HG02588 (cell line): Measurements from ENCODE around the gene PRKAR1A.
"Not testable (repeated sequence)": the region's sequence is repeated elsewhere in the genome, so short reads cannot be mapped to it uniquely, and the experiment has no call there.

Source experiments
- ATAC-seq: cut with Tn5 transposase; IDR thresholded peaks from one replicate; pipeline ENCODE4 v1.9.1; 2021; ENCODE audit warnings: mild to moderate bottlenecking, moderate library complexity; ENCODE audit not compliant: unreplicated experiment

PRKAR1A gene

DNA sequence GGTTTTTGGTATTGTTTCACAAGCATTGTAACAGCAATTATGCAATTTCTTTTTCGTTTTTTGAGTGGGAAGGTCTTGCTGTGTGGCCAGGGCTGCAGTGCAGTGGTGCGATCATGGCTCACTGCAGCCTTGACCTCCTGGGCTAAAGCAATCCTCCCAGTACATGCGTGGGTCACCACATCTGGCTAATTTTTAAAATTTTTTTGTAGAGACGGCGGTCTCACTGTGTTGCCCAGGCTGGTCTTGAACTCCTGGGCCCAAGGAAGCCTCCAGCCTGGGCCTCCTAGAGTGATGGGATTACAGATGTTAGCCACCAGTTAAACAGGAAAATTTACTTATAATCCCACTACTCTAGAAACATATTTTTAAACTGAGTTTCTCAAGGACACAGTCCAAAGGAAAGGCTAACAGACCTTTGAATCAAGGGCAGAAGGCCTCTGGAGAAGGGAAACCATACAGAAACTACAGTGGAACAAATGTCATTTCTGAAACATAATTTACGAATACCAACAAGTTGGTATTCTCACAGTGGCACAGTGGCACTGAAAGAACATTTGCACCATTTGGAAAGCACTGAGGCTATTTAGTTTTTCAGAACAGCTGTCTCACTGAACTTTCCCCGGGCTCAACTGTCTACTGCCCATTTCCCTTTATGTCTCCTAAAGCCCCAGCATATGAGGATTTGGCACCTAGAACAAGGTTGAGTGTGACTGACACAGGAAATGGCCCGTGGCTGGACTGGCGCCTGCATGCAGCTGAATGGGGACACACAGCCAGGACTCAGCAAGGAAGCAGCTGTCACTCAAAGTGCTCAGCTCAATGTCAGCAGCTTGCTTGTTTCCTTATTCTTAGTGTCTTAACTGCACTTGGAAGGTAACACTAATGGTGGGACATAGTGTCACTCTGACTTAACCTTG is 2.8 kb upstream of the PRKAR1A start:
- no peak for ATAC-seq

DNA sequence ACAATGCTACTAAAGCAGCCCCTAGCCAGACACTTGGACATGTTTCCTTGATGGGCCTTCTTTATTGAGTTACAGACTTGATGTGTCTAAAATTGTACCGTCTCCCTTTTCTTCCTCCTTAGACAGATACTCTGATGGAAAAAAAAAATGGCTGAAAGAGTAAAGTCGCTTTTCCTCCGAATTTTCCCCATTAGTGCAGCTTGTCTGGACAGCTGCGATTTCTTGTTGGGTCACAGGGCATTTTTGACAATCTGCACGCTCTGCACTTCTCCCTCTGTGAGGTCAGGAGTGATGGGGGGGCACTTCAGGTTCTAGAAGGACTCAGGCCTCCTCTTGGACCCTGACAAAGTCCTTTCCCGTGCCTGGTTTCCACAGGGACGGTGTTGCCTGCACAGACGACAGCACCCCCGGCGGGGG is 968 bp upstream of the PRKAR1A start:
- ATAC-seq: no peak

DNA sequence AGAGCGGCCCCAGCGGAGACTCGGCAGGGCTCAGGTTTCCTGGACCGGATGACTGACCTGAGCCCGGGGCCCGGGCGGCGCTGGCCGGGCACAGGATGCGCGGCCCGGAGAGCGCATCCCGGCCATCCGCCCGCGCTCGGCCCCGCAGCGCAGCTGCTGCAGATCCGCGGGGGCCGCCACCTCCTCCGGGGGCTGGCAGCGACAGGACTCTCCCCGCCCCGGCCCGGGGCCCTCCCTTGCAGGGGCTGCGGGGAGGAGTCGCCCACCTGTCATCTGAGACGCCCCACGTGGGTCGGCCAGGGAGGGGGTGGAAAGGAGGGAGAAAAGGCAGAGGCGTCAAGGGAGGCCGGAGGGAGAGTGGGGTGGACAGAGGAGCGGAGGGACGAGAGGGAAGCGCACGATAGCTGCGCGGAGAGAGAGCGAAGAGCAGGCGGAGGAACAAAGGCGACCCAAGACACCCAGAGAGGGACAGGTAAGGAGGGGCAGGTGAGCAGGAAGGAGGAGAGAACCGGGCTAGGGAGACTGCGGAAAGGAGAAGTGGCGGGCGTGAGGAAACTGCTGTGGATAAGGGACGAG is 471 bp upstream of the PRKAR1A start:
- ATAC-seq: peak; percentile 45

DNA sequence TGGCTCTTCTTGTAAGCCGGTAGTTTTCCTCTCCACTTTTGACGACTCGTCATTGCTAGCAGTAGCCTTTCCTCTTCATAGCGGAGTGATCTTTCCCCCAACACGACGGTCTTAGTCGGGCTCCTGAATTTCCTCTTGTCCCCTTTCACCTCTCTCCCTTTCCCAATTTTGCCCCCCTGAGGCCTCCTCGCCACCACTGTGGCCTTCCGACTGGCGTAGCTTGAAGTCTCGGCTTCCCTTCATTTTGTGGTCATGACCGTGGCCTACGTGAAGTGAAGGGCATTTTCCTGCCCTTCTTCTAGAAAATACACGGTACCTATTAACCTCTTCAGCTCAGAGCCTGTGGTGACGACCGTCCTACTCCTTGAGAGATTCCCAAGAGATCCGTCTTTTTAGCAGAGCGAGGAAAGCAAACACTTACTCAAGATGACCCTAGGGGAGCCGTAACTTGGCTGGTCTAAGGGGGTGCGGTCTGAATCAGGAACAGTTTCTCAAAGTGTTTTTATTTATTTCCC is 787 bp downstream of the PRKAR1A start:
- no peak for ATAC-seq

DNA sequence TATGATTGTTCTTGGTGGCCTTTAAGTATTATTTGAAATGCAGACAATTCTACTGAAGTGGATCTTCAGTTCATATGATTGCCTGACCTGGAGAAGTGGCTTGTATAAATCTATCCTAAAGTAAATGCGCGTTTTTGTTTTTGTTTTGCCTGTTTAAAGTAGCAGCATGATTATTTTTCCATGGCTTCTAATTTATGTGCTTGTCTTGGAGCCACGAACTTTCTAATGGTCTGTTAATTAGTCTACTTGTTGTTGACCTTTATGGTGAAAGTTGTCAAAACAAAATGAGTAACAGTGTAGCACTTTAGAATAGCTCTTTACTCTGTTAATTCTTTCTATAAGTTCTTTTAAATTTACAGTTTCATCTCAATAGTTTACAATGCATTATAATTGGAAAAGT is 1.7 kb downstream of the PRKAR1A start:
- ATAC-seq: no peak

DNA sequence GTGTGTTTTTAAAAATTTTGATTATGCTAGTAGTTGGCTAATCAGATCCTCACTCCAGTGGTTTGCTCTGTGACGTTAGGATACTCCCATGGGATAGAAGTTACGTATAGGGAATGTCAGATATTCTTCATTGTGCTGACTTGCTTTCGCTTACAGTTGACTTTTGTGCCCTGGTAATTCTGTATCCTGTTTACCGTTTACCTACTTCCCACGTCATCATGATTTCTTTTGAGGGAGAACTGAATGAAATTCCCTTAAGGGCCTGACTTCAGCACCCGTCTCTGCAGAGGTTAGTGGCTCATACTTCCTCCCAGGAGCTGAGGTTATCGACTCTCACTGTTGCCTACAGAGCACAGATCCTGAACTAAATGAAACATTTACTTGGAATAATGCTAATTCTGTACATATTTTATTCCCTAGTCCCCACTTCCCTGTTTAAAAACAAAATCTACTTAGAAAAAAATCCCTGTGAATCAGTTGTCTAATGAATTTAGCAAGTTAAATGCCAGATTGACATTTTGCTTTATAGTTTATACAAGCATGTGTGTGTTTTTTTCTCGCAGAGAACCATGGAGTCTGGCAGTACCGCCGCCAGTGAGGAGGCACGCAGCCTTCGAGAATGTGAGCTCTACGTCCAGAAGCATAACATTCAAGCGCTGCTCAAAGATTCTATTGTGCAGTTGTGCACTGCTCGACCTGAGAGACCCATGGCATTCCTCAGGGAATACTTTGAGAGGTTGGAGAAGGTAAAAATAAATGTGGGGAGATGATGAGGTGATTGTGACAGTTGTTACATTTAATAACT is 2.8 kb downstream of the PRKAR1A start:
- no peak for ATAC-seq

DNA sequence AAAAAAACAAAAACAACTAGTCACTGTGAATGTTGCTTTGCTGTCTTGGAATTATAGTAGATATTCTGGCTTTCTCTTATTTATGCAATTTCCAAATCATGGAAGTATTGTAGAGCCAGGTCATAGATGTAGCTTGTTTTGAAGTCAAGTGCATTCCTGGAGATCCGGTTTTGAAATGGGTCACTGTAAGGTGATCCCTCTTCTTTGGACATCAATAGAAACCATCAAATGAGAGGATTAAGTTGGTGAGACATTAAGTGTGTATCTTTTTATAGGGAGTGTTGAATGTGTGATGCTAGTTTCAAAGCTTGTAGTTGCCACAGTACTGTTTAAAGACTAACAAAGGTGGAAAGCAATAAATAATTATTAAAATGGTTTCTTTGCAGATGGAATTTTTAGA is 4.5 kb downstream of the PRKAR1A start:
- no peak for ATAC-seq

DNA sequence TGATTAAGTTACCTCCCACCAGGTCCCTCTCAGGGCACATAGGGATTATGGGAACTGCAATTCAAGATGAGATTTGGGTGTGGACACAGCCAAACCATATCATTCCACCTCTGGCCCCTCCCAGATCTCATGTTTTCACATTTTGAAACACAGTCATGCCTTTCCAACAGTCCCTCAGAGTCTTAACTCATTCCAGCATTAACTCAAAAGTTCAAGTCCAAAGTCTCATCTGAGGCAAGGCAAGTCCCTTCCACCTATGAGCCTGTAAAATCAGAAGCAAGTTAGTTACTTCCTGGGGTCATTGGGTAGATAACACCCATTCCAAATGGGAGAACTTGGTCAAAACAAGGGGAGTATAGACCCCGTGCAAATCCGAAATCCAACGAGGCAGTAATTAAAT is 5.4 kb downstream of the PRKAR1A start:
- not testable (repeated sequence) for ATAC-seq

DNA sequence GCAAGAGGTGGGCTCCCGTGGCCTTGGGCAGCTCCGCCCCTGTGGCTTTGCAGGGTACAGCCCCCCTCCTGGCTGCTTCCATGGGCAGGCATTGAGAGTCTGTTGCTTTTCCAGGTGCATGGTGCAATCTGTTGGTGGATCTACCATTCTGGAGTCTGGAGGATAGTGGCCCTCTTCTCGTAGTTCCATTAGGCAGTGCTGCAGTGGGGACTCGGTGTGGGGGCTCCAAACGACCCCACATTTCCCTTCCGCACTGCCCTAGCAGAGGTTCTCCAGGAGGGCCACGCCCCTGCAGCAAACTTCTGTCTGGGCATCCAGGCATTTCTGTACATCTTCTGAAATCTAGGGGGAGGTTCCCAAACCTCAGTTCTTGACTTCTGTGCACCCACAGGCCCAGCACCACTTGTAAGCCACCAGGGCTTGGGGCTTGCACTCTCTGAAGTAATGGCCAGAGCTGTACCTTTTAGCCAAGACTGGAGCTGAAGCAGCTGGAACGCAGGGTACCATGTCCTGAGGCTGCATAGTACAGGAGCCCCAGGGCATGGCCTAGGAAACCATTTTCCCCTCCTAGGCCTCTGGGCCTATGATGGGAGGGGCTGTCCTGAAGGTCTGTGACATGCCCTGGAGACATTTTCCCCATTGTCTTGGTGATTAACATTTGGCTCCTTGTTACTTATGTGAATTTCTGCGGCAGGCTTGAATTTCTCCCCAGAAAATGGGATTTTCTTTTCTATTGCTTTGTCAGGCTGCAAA is 6.0 kb downstream of the PRKAR1A start:
- no peak for ATAC-seq

DNA sequence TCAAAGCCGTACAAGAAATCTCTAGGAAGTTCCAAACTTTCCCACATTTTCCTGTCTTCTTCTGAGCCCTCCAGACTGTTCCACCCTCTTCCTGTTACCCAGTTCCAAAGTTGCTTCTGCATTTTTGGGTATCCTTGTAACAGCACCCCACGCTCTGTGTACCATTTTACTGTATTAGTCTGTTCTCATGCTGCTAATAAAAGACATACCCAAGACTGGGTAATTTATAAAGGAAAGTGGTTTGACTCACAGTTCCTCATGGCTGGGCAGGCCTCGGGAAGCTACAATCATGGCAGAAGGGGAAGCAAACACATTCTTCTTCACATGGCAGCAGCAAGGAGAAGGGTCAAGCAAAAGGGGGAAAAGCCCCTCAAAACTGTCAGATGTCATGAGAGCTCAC is 6.8 kb downstream of the PRKAR1A start:
- ATAC-seq: not testable (repeated sequence)

DNA sequence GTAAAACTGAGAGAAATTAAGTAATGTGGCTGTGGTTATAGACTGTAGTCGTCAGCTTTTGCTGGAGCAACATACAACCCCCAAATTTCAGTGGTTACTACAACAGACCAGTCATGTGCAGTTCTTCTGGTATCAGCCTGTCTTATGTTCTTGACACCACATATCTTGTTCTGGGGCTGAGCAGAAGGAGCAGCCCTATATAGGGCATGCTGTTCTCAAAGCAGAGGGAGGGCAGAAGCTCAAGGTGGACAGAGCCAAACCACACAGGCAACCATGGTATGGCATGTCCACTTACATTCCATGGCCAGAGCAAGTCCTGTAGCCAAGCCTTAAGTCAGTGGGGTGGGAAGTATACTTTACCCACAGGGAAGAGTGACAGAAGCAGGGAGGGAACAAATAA is 7.7 kb downstream of the PRKAR1A start:
- no peak for ATAC-seq

DNA sequence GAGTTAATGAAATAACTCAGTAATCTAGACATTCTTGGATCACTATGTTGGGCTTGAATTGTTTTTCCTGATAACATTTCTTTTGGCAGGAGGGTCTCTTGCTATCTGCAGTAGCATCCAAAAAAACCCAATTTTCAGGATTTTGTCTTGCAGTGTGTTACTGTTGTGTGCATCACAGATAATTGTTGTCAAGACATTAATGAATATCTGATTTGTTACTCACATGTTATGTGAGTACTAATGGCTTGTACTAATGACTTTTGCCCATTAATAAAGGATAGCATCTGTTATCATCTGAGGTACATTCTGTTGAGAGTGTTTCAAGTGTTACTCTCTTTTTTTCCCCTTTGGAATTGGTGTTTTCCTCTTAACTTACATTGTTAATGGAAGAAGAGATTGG is 10.0 kb downstream of the PRKAR1A start:
- ATAC-seq: no peak

DNA sequence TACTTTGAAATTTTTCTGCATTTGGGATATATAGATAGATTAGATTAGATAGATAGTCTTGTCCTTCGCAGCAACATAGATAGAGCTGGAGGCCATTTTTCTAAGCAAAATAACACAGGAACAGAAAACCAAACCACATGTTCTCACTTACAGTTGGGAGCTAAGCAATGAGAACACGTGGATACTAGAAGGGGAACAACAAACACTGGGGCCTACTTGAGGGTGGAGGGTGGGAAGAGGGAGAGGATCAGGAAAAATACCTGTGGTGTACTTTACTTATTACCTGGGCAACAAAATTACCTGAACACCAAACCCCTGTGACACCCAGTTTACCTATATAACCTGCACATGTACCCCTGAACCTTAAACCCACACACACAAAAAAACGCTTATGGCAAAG is 14.3 kb downstream of the PRKAR1A start:
- ATAC-seq: no peak

DNA sequence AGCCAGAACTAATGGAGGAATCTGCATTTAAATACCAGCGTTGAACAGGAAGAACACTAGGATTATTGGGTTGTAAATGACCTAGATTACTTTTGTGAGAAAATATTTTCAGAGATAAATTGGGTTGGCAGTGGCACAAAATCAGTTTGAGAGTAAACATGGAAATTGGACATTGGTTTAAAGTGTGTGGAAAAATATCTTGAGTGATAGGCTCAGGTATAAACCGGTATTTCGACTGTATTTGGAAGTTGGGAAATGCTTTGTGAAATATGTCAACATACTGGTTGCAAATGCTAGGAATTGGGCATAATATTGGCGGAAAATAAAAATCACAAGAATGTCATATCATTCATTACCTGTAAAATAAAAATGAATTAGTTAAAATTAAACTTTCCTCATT is 15.1 kb downstream of the PRKAR1A start:
- no peak for ATAC-seq

DNA sequence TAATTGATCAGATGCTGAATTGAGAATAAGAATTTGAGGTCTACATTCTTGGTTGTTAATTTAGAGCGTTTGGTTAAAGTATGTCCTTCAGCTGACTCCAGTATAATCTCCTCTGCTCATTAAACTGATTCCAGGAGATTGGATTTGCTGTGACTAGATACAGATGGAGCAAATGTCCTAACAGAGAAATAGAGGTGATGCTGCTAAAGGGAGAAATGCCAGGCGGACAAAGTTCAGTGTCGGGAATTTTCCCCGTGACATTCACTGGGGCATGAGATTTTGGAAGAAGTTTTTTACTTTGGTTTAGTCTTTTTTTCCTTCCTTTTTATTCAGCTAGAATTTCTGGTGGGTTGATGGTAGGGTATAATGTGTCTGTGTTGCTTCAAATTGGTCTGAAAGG is 19.0 kb downstream of the PRKAR1A start:
- no peak for ATAC-seq

DNA sequence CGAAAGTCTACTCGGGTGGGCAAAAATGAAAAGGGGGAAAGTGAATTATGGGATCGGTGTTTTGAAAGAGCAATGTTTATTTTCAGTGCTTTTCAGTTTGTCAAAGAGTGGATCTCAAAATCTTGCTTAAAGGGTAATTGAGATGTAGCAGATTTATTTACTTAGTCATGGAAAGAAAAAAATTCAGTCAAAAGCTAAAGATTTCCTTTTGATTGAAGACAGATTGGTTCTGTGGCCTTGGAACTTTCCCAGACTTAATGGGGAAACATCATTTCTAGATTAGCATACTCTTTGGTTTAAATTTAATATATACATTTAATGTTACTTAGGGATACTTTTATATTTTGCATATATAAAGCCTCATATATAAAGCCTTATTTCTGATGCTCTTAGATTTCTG is 20.6 kb downstream of the PRKAR1A start:
- no peak for ATAC-seq

DNA sequence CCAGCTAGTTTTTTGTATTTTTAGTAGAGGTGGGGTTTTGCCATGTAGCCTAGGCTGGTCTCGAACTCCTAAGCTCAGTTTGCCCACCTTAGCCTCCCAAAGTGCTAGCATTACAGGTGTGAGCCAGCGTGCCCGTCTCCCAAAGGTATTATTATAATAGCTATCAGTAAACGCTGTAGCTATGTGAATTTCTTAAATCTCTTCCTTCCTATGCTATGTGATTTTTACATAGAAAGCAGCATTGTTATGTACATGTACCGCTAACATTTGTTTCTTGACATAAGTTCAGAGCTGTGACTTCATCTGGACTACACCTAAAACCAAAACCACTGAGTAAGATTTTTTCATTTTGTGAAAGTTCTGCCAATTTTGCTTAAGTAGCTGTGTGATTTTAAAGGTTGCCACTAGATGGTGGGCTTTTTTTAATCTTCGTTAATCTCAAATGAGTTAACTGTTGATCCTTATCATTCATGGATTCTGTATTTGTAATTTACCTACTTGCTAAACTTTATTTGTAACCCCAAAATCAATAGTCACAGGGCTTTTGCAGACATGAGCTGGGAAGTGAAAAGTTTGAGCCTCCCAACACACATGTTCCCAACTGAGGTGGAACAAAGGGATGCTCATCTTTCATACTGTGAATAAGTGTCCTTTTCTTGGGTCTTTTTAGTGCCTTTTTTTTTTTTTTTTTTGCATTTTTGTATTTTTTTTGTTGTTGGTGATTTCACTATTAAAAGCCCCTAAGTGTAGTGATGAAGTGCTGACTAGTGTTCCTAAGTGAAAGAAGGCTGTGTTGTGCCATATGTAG is 21.9 kb downstream of the PRKAR1A start:
- ATAC-seq: no peak

DNA sequence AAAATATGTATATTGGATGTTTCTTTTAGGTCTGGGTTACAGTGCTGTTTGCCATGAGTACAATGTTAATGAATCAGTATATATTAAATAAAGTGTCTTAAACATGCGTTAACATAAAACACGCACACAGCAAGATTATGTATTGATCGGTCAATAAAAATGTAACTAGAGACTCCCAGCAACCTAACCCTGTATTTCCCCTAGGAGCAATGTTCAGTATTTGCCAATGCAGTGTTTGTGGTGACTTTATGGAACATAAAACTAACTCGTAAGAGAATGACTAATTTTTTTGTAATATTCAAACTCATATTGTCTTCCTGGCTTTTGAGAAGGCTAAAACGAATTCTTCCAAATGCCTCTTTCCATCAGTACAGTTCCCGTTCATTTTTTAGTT is 22.5 kb downstream of the PRKAR1A start:
- no peak for ATAC-seq

DNA sequence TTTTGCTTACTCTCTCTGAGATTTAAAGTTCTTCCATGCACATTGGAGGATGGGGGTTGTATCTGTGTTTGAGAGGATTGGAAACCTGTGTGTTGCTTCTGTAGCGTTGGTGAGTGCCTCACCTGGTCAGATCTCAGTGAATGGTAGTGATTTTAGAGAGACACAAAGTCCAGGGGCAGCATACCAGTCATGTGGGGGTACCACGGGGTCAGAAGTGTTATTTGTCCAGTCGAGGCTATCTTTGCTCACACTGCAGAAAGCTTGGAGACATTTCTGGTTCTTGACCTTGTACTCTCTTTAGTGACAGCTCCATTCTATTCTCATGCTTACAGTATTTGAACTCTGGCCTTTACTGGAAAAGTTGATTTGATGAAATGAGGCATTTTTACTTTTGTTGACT is 23.7 kb downstream of the PRKAR1A start:
- ATAC-seq: no peak
